ENCODE results near the gene RYR2. TPM values are rescaled to one million over a fixed set of nuclear protein-coding genes. Genes with fewer than 3 reads are reported as not detected.

Gene RYR2
- total and polyA plus RNA-seq, 2 donors (not counting 1 experiment from before 2014, with no cell fraction given) = not detected

GRCh38 chr1:237672748-237673147 lies 630.8 kb downstream of the RYR2 start:
- Histone ChIP-seq H3K27me3 (replicated peaks in 1 of 4; ENCODE audit: control extremely low read depth in 1 of 4, control insufficient read depth in 3 of 4, insufficient read depth in 4 of 4, low read length in 3 of 4) (no peaks in the 10 kb centered on the region), H3K79me2 (ENCODE audit: control insufficient read depth, insufficient read depth, low read length) (no peaks in the 10 kb centered on the region), H3K4me1 (ENCODE audit: control insufficient read depth in 2 of 2, insufficient read depth in 2 of 2, low read length in 2 of 2) (no peaks in the 10 kb centered on the region), H2AFZ (ENCODE audit: insufficient read depth, low read depth, low read length, poor library complexity, severe bottlenecking) (no peak overlapping the region), H3K4me3 (ENCODE audit: control extremely low read depth in 1 of 5, extremely low read depth in 1 of 5, insufficient read depth in 1 of 5, low read depth in 2 of 5, low read length in 4 of 5) (no peak overlapping the region), H3K27ac (ENCODE audit: low read length in 2 of 2) (no peak overlapping the region), H3K36me3 (replicated peaks in 1 of 2; ENCODE audit: control extremely low read depth in 1 of 2, control insufficient read depth in 1 of 2, extremely low read depth in 1 of 2, insufficient read depth in 2 of 2, low read length in 1 of 2) (no peaks in the 10 kb centered on the region), H3K4me2 (replicated peaks; ENCODE audit: low read depth, low read length, poor library complexity, severe bottlenecking) (no peak overlapping the region), H3K9me3 (ENCODE audit: control extremely low read depth in 1 of 3, control insufficient read depth in 2 of 3, insufficient read depth in 1 of 3, low read length in 2 of 3) (no peaks in the 10 kb centered on the region), H4K20me1 (ENCODE audit: control insufficient read depth, insufficient read depth, low read length, poor library complexity, severe bottlenecking) (no peaks in the 10 kb centered on the region), H3K9ac (ENCODE audit: low read length) (no peak overlapping the region)
- POLR2A ChIA-PET = no interaction called here
- no peak for ATAC-seq (ENCODE audit: low read depth)
- intact Hi-C loops (cut with micrococcal nuclease) = no loop called here
- TF ChIP-seq CTCF (IDR thresholded peaks at IDR 0.05) (no peak), EZH2 (IDR thresholded peaks at IDR 0.05; ENCODE audit: borderline replicate concordance, insufficient read depth, low read depth, low read length, poor library complexity, severe bottlenecking) (no peak)
- no peak overlapping the region for H3K27ac Mint-ChIP-seq
- 47% methylated on average over 2 of the region's 2 CpGs for WGBS (ENCODE audit: insufficient coverage)
- H3K4me3 Mint-ChIP-seq = no peak overlapping the region
- no peak for DNase-seq
- H3K9me3 Mint-ChIP-seq (ENCODE audit: insufficient read depth) = no peaks in the 10 kb centered on the region
- CTCF ChIA-PET = no interaction called here
- no peaks in the 10 kb centered on the region for H3K4me1 Mint-ChIP-seq
- no peaks in the 10 kb centered on the region for H3K27me3 Mint-ChIP-seq

- no peaks in the 10 kb centered on the region for H3K4me1 ChIP-seq (ENCODE audit: control insufficient read depth in 2 of 2, insufficient read depth in 2 of 2, low read length in 2 of 2)
- no peak overlapping the region for H3K27ac ChIP-seq (ENCODE audit: low read length in 2 of 2)
- CTCF ChIA-PET = no interaction called here
- Mint-ChIP-seq H3K9me3 (ENCODE audit: insufficient read depth) (no peaks in the 10 kb centered on the region), H3K27me3 (no peaks in the 10 kb centered on the region), H3K4me1 (no peaks in the 10 kb centered on the region), H3K27ac (no peak overlapping the region), H3K4me3 (no peak overlapping the region)
- POLR2A ChIA-PET = no interaction called here
- H3K9me3 ChIP-seq (ENCODE audit: control extremely low read depth in 1 of 3, control insufficient read depth in 2 of 3, insufficient read depth in 1 of 3, low read length in 2 of 3) = no peaks in the 10 kb centered on the region
- no peak overlapping the region for H2AFZ ChIP-seq (ENCODE audit: insufficient read depth, low read depth, low read length, poor library complexity, severe bottlenecking)
- no peaks in the 10 kb centered on the region for H4K20me1 ChIP-seq (ENCODE audit: control insufficient read depth, insufficient read depth, low read length, poor library complexity, severe bottlenecking)
- H3K79me2 ChIP-seq (ENCODE audit: control insufficient read depth, insufficient read depth, low read length) = no peaks in the 10 kb centered on the region
- no CpG with 5 or more reads among the region's 3 CpGs for WGBS (ENCODE audit: insufficient coverage)
- ATAC-seq (ENCODE audit: low read depth) (no peak), DNase-seq (no peak)
- H3K4me3 ChIP-seq (ENCODE audit: control extremely low read depth in 1 of 5, extremely low read depth in 1 of 5, insufficient read depth in 1 of 5, low read depth in 2 of 5, low read length in 4 of 5) = no peak overlapping the region
- TF ChIP-seq EZH2 (IDR thresholded peaks at IDR 0.05; ENCODE audit: borderline replicate concordance, insufficient read depth, low read depth, low read length, poor library complexity, severe bottlenecking) (no peak), CTCF (IDR thresholded peaks at IDR 0.05) (no peak)
- H3K4me2 ChIP-seq (replicated peaks; ENCODE audit: low read depth, low read length, poor library complexity, severe bottlenecking) = no peak overlapping the region
- no peaks in the 10 kb centered on the region for H3K27me3 ChIP-seq (replicated peaks in 1 of 4; ENCODE audit: control extremely low read depth in 1 of 4, control insufficient read depth in 3 of 4, insufficient read depth in 4 of 4, low read length in 3 of 4)
- no peaks in the 10 kb centered on the region for H3K36me3 ChIP-seq (replicated peaks in 1 of 2; ENCODE audit: control extremely low read depth in 1 of 2, control insufficient read depth in 1 of 2, extremely low read depth in 1 of 2, insufficient read depth in 2 of 2, low read length in 1 of 2)
- no peak overlapping the region for H3K9ac ChIP-seq (ENCODE audit: low read length)
- intact Hi-C loops (cut with micrococcal nuclease) = no loop called here
Measured at GRCh38 chr1:237673631-237674030, 631.6 kb downstream of the RYR2 start.
